ENCODE data around the gene PRND. TPM values are rescaled to one million over a fixed set of nuclear protein-coding genes. Genes with fewer than 3 reads are reported as not detected.
A peak's percentile ranks its signal among the peaks of the same experiment; 100 is the strongest.

PRND gene
- total and polyA plus RNA-seq, 2 of the 13 experiments (the other 11 are each of a cell fraction or from before 2014, with no cell fraction given), result not detected

DNA sequence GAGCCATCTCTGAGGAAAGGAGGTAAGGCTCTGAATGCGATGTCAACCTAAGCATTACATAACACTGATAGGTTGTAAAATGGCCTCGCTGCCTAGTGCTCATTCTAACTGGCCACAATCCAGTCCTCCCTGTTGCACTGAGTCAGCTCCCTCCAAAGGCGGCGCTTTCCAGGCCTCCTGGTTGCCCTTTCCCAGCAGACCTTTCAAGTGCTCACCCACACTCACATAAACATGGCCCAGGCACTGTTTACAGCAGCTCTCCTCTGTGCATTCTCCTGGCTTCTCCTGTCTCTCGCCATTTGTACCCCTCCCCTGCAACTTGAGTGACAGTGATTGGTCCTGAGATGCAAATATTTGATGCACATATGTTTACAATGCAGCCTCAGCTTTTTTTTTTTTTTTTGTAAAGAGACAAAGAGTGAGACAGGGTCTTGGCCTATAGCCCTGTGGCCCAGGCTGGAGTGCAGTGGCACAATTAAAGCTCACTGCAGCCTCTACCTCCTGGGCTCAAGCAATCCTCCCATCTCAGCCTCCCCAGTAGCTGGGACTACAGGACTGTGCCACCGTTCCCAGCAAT lies 36.8 kb upstream of the PRND start (continued):
- TF ChIP-seq, protein P1, sequence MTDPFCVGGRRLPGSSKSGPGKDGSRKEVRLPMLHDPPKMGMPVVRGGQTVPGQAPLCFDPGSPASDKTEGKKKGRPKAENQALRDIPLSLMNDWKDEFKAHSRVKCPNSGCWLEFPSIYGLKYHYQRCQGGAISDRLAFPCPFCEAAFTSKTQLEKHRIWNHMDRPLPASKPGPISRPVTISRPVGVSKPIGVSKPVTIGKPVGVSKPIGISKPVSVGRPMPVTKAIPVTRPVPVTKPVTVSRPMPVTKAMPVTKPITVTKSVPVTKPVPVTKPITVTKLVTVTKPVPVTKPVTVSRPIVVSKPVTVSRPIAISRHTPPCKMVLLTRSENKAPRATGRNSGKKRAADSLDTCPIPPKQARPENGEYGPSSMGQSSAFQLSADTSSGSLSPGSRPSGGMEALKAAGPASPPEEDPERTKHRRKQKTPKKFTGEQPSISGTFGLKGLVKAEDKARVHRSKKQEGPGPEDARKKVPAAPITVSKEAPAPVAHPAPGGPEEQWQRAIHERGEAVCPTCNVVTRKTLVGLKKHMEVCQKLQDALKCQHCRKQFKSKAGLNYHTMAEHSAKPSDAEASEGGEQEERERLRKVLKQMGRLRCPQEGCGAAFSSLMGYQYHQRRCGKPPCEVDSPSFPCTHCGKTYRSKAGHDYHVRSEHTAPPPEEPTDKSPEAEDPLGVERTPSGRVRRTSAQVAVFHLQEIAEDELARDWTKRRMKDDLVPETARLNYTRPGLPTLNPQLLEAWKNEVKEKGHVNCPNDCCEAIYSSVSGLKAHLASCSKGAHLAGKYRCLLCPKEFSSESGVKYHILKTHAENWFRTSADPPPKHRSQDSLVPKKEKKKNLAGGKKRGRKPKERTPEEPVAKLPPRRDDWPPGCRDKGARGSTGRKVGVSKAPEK (CRISPR knock-in tag; IDR thresholded peaks at IDR 0.05; ENCODE audit: borderline replicate concordance), result no peak; the same call in 1 of the 2 replicates
- TF ChIP-seq, protein P2, sequence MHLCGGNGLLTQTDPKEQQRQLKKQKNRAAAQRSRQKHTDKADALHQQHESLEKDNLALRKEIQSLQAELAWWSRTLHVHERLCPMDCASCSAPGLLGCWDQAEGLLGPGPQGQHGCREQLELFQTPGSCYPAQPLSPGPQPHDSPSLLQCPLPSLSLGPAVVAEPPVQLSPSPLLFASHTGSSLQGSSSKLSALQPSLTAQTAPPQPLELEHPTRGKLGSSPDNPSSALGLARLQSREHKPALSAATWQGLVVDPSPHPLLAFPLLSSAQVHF (CRISPR knock-in tag; IDR thresholded peaks at IDR 0.05), result no peak
- no peak for TF ChIP-seq SNAI1 (CRISPR knock-in tag; IDR thresholded peaks at IDR 0.05; ENCODE audit: borderline replicate concordance)
- no peak for TF ChIP-seq CAMTA2 (CRISPR knock-in tag; IDR thresholded peaks at IDR 0.05; ENCODE audit: borderline replicate concordance)
- TF ChIP-seq, protein P3, sequence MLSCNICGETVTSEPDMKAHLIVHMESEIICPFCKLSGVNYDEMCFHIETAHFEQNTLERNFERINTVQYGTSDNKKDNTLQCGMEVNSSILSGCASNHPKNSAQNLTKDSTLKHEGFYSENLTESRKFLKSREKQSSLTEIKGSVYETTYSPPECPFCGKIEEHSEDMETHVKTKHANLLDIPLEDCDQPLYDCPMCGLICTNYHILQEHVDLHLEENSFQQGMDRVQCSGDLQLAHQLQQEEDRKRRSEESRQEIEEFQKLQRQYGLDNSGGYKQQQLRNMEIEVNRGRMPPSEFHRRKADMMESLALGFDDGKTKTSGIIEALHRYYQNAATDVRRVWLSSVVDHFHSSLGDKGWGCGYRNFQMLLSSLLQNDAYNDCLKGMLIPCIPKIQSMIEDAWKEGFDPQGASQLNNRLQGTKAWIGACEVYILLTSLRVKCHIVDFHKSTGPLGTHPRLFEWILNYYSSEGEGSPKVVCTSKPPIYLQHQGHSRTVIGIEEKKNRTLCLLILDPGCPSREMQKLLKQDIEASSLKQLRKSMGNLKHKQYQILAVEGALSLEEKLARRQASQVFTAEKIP (CRISPR knock-in tag; IDR thresholded peaks at IDR 0.05; ENCODE audit: borderline replicate concordance), result no peak
- no peak for TF ChIP-seq CBFB (CRISPR knock-in tag; IDR thresholded peaks at IDR 0.05)
- TF ChIP-seq NFKB2 (CRISPR knock-in tag; IDR thresholded peaks at IDR 0.05; ENCODE audit: borderline replicate concordance), result no peak
- no peak for TF ChIP-seq SOX6 (IDR thresholded peaks at IDR 0.05)
- TF ChIP-seq SOX6 (CRISPR knock-in tag; IDR thresholded peaks at IDR 0.05), result peak; percentile 46; the same call in 1 of the 2 replicates
- no peak for TF ChIP-seq ZNF335 (CRISPR knock-in tag; IDR thresholded peaks at IDR 0.05)
- no peak for TF ChIP-seq ZNF570 (CRISPR knock-in tag; IDR thresholded peaks at IDR 0.05; ENCODE audit: borderline replicate concordance)
- TF ChIP-seq ZNF883 (CRISPR knock-in tag; IDR thresholded peaks at IDR 0.05; ENCODE audit: not compliant biosample characterization), result no peak
- TF ChIP-seq, protein P4, sequence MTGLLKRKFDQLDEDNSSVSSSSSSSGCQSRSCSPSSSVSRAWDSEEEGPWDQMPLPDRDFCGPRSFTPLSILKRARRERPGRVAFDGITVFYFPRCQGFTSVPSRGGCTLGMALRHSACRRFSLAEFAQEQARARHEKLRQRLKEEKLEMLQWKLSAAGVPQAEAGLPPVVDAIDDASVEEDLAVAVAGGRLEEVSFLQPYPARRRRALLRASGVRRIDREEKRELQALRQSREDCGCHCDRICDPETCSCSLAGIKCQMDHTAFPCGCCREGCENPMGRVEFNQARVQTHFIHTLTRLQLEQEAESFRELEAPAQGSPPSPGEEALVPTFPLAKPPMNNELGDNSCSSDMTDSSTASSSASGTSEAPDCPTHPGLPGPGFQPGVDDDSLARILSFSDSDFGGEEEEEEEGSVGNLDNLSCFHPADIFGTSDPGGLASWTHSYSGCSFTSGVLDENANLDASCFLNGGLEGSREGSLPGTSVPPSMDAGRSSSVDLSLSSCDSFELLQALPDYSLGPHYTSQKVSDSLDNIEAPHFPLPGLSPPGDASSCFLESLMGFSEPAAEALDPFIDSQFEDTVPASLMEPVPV (CRISPR knock-in tag; IDR thresholded peaks at IDR 0.05), result no peak
- TF ChIP-seq, protein P5, sequence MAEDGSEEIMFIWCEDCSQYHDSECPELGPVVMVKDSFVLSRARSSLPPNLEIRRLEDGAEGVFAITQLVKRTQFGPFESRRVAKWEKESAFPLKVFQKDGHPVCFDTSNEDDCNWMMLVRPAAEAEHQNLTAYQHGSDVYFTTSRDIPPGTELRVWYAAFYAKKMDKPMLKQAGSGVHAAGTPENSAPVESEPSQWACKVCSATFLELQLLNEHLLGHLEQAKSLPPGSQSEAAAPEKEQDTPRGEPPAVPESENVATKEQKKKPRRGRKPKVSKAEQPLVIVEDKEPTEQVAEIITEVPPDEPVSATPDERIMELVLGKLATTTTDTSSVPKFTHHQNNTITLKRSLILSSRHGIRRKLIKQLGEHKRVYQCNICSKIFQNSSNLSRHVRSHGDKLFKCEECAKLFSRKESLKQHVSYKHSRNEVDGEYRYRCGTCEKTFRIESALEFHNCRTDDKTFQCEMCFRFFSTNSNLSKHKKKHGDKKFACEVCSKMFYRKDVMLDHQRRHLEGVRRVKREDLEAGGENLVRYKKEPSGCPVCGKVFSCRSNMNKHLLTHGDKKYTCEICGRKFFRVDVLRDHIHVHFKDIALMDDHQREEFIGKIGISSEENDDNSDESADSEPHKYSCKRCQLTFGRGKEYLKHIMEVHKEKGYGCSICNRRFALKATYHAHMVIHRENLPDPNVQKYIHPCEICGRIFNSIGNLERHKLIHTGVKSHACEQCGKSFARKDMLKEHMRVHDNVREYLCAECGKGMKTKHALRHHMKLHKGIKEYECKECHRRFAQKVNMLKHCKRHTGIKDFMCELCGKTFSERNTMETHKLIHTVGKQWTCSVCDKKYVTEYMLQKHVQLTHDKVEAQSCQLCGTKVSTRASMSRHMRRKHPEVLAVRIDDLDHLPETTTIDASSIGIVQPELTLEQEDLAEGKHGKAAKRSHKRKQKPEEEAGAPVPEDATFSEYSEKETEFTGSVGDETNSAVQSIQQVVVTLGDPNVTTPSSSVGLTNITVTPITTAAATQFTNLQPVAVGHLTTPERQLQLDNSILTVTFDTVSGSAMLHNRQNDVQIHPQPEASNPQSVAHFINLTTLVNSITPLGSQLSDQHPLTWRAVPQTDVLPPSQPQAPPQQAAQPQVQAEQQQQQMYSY (CRISPR knock-in tag; IDR thresholded peaks at IDR 0.05), result no peak
- TF ChIP-seq ETV6 (CRISPR knock-in tag; conservative IDR thresholded peaks at IDR 0.05), result no peak
- TF ChIP-seq ZNF264 (CRISPR knock-in tag; IDR thresholded peaks at IDR 0.05), result no peak
- TF ChIP-seq ZNF563 (CRISPR knock-in tag; IDR thresholded peaks at IDR 0.05), result no peak
- no peak for TF ChIP-seq SETDB1 (CRISPR knock-in tag; IDR thresholded peaks at IDR 0.05; ENCODE audit: borderline replicate concordance)
- no peak for TF ChIP-seq ZNF674 (CRISPR knock-in tag; IDR thresholded peaks at IDR 0.05; ENCODE audit: low read depth)
- no peak for TF ChIP-seq ATF1 (CRISPR knock-in tag; IDR thresholded peaks at IDR 0.05)

Measured in HepG2 (cell line).